SJCRH30 (cell line): ENCODE measurements around the gene SHISA9. TPM values are rescaled to one million over a fixed set of nuclear protein-coding genes. Genes with fewer than 3 reads are reported as not detected.
A peak's percentile ranks its signal among the peaks of the same experiment; 100 is the strongest.

Experiments used
- DNase-seq, 2 experiments: peaks; one replicate each; pipeline ENCODE4 v3.0.0-alpha.2; 2015 to 2020
- H3K27ac ChIP-seq: fragments of 250-450 bp; sonication (Bioruptor Pico); 2 replicates; pipeline ENCODE4 v1.5.1; 2020; ENCODE audit warnings: mild to moderate bottlenecking, moderate library complexity
- H3K27me3 ChIP-seq: fragments of 250-450 bp; sonication (Bioruptor Pico); 2 replicates; pipeline ENCODE4 v1.5.1; 2020; ENCODE audit warnings: mild to moderate bottlenecking, moderate library complexity
- H3K36me3 ChIP-seq: fragments of 250-450 bp; sonication (Bioruptor Pico); 2 replicates; pipeline ENCODE4 v1.5.1; 2020; ENCODE audit warnings: mild to moderate bottlenecking, moderate library complexity
- H3K4me1 ChIP-seq: fragments of 250-450 bp; sonication (Bioruptor Pico); 2 replicates; pipeline ENCODE4 v1.5.1; 2020; ENCODE audit warnings: mild to moderate bottlenecking, moderate library complexity
- H3K4me3 ChIP-seq: fragments of 250-450 bp; sonication (Bioruptor Pico); 2 replicates; pipeline ENCODE4 v1.5.1; 2020; ENCODE audit warnings: mild to moderate bottlenecking, moderate library complexity
- H3K9me3 ChIP-seq: fragments of 250-450 bp; sonication (Bioruptor Pico); replicated peaks from 2 replicates; pipeline ENCODE4 v1.5.1; 2020; ENCODE audit warnings: mild to moderate bottlenecking, moderate library complexity
- total RNA-seq: library from RNA; depleted of rRNA; stranded (reverse); fragments of >200 nt; shearing (Covaris generic); gene quantifications from 2 replicates; pipeline ENCODE4 v1.2.3, GENCODE V29; 2014

The SHISA9 gene
- total RNA-seq, 1 experiment from 2014 or later: not detected

- Histone ChIP-seq H3K27me3 (no peaks in the 10 kb centered on the region), H3K4me3 (no peak overlapping the region), H3K27ac (no peak overlapping the region), H3K4me1 (no peaks in the 10 kb centered on the region), H3K9me3 (no peaks in the 10 kb centered on the region), H3K36me3 (no peaks in the 10 kb centered on the region)
- DNase-seq: no peak
These were observed 97.1 kb downstream of the SHISA9 start for GRCh38 chr16:12998361-12999085.

- Histone ChIP-seq H3K27ac (no peak overlapping the region), H3K36me3 (no peaks in the 10 kb centered on the region), H3K4me3 (no peak overlapping the region), H3K27me3 (no peaks in the 10 kb centered on the region), H3K9me3 (no peaks in the 10 kb centered on the region), H3K4me1 (no peaks in the 10 kb centered on the region)
- DNase-seq: no peak
These were observed 98.0 kb downstream of the SHISA9 start for GRCh38 chr16:12999368-12999767.

GRCh38 chr16:13005721-13006247, 104.4 kb downstream of the SHISA9 start:
- Histone ChIP-seq H3K27me3 (no peaks in the 10 kb centered on the region), H3K9me3 (no peaks in the 10 kb centered on the region), H3K36me3 (no peaks in the 10 kb centered on the region), H3K4me1 (no peaks in the 10 kb centered on the region), H3K27ac (no peak overlapping the region), H3K4me3 (no peak overlapping the region)
- DNase-seq: no peak

GRCh38 chr16:13012601-13013000, 111.2 kb downstream of the SHISA9 start:
- H3K9me3 ChIP-seq: no peaks in the 10 kb centered on the region
- H3K4me3 ChIP-seq: no peak overlapping the region
- DNase-seq: no peak
- no peaks in the 10 kb centered on the region for H3K27me3 ChIP-seq
- no peaks in the 10 kb centered on the region for H3K36me3 ChIP-seq
- no peak overlapping the region for H3K27ac ChIP-seq
- H3K4me1 ChIP-seq: no peaks in the 10 kb centered on the region

GRCh38 chr16:13013043-13013442, 111.6 kb downstream of the SHISA9 start:
- H3K27me3 ChIP-seq: no peaks in the 10 kb centered on the region
- H3K4me3 ChIP-seq: no peak overlapping the region
- H3K27ac ChIP-seq: no peak overlapping the region
- H3K9me3 ChIP-seq: no peaks in the 10 kb centered on the region
- H3K4me1 ChIP-seq: no peaks in the 10 kb centered on the region
- no peaks in the 10 kb centered on the region for H3K36me3 ChIP-seq
- DNase-seq: no peak

- DNase-seq: no peak
- Histone ChIP-seq H3K4me3 (no peak overlapping the region), H3K27ac (no peak overlapping the region), H3K4me1 (no peaks in the 10 kb centered on the region), H3K9me3 (no peaks in the 10 kb centered on the region), H3K27me3 (no peaks in the 10 kb centered on the region), H3K36me3 (no peaks in the 10 kb centered on the region)
These were observed 113.1 kb downstream of the SHISA9 start for GRCh38 chr16:13014476-13014875.

- H3K9me3 ChIP-seq: no peaks in the 10 kb centered on the region
- H3K36me3 ChIP-seq: no peaks in the 10 kb centered on the region
- H3K4me3 ChIP-seq: no peak overlapping the region
- no peak overlapping the region for H3K27ac ChIP-seq
- no peak for DNase-seq
- H3K27me3 ChIP-seq: no peaks in the 10 kb centered on the region
- H3K4me1 ChIP-seq: no peaks in the 10 kb centered on the region
These were observed 116.6 kb downstream of the SHISA9 start for GRCh38 chr16:13018026-13018425.

GRCh38 chr16:13021996-13022395, 120.6 kb downstream of the SHISA9 start:
- DNase-seq: no peak

GRCh38 chr16:13029786-13030185, 128.4 kb downstream of the SHISA9 start:
- H3K27ac ChIP-seq: no peak overlapping the region
- H3K27me3 ChIP-seq: no peaks in the 10 kb centered on the region
- H3K9me3 ChIP-seq: no peaks in the 10 kb centered on the region
- no peaks in the 10 kb centered on the region for H3K36me3 ChIP-seq
- DNase-seq: no peak
- no peaks in the 10 kb centered on the region for H3K4me1 ChIP-seq
- H3K4me3 ChIP-seq: no peak overlapping the region

More at GRCh38 chr16:13021996-13022395, 120.6 kb downstream of the SHISA9 start:
- H3K27ac ChIP-seq: no peak overlapping the region
- no peaks in the 10 kb centered on the region for H3K36me3 ChIP-seq
- H3K4me3 ChIP-seq: no peak overlapping the region
- H3K4me1 ChIP-seq: no peaks in the 10 kb centered on the region
- no peaks in the 10 kb centered on the region for H3K9me3 ChIP-seq
- no peaks in the 10 kb centered on the region for H3K27me3 ChIP-seq

GRCh38 chr16:13030769-13031168, 129.4 kb downstream of the SHISA9 start:
- H3K27ac ChIP-seq: no peak overlapping the region
- H3K4me1 ChIP-seq: no peaks in the 10 kb centered on the region
- no peaks in the 10 kb centered on the region for H3K36me3 ChIP-seq

GRCh38 chr16:13032911-13033310, 131.5 kb downstream of the SHISA9 start:
- no peak for DNase-seq
- Histone ChIP-seq H3K9me3 (no peaks in the 10 kb centered on the region), H3K27me3 (no peaks in the 10 kb centered on the region), H3K4me1 (no peaks in the 10 kb centered on the region), H3K4me3 (no peak overlapping the region), H3K36me3 (no peaks in the 10 kb centered on the region), H3K27ac (no peak overlapping the region)

More at GRCh38 chr16:13030769-13031168, 129.4 kb downstream of the SHISA9 start:
- Histone ChIP-seq H3K27me3 (no peaks in the 10 kb centered on the region), H3K4me3 (no peak overlapping the region), H3K9me3 (no peaks in the 10 kb centered on the region)
- DNase-seq: no peak

- H3K27ac ChIP-seq: no peak overlapping the region
- H3K4me3 ChIP-seq: no peak overlapping the region
- no peaks in the 10 kb centered on the region for H3K9me3 ChIP-seq
- no peaks in the 10 kb centered on the region for H3K4me1 ChIP-seq
- H3K36me3 ChIP-seq: no peaks in the 10 kb centered on the region
- H3K27me3 ChIP-seq: no peaks in the 10 kb centered on the region
- DNase-seq: peak; percentile 60 to 74
These were observed 135.2 kb downstream of the SHISA9 start for GRCh38 chr16:13036600-13036999.

- no peak for DNase-seq
- no peak overlapping the region for H3K27ac ChIP-seq
- no peaks in the 10 kb centered on the region for H3K4me1 ChIP-seq
- H3K36me3 ChIP-seq: no peaks in the 10 kb centered on the region
- no peaks in the 10 kb centered on the region for H3K27me3 ChIP-seq
- H3K4me3 ChIP-seq: no peak overlapping the region
- no peaks in the 10 kb centered on the region for H3K9me3 ChIP-seq
These were observed 137.2 kb downstream of the SHISA9 start for GRCh38 chr16:13038591-13038990.

GRCh38 chr16:13039526-13039925, 138.1 kb downstream of the SHISA9 start:
- no peaks in the 10 kb centered on the region for H3K36me3 ChIP-seq
- H3K9me3 ChIP-seq: no peaks in the 10 kb centered on the region
- no peaks in the 10 kb centered on the region for H3K4me1 ChIP-seq
- no peak overlapping the region for H3K27ac ChIP-seq
- H3K4me3 ChIP-seq: no peak overlapping the region
- no peak for DNase-seq
- H3K27me3 ChIP-seq: no peaks in the 10 kb centered on the region

GRCh38 chr16:13041180-13041579, 139.8 kb downstream of the SHISA9 start:
- no peak overlapping the region for H3K4me3 ChIP-seq
- H3K27me3 ChIP-seq: no peaks in the 10 kb centered on the region
- H3K27ac ChIP-seq: no peak overlapping the region
- H3K4me1 ChIP-seq: no peaks in the 10 kb centered on the region
- H3K36me3 ChIP-seq: no peaks in the 10 kb centered on the region
- H3K9me3 ChIP-seq: no peaks in the 10 kb centered on the region
- no peak for DNase-seq
